Mesendoderm (in vitro differentiated cells): Measurements from ENCODE around the gene ZXDC.

ENCODE experiments used
- DNase-seq: peaks from one replicate; pipeline ENCODE4 v3.0.0; 2013
- H2AK5ac ChIP-seq: 2 replicates; pipeline ENCODE4 v1.6.1; 2013; ENCODE audit warnings: low read length, inconsistent platforms
- H2BK120ac ChIP-seq: 2 replicates; pipeline ENCODE4 v1.6.1; 2013; ENCODE audit warnings: low read depth, mild to moderate bottlenecking, low read length, moderate library complexity, mixed read lengths
- H2BK15ac ChIP-seq: replicated peaks from 2 replicates; pipeline ENCODE4 v1.6.1; 2013; ENCODE audit warnings: low read depth, mild to moderate bottlenecking, moderate library complexity
- H2BK5ac ChIP-seq: 2 replicates; pipeline ENCODE4 v1.6.1; 2013; ENCODE audit warnings: low read length, inconsistent platforms
- H3K18ac ChIP-seq: 2 replicates; pipeline ENCODE4 v1.6.1; 2013; ENCODE audit warnings: mild to moderate bottlenecking, low read length, mixed read lengths
- H3K23ac ChIP-seq: one replicate; pipeline ENCODE4 v1.6.1; 2013; ENCODE audit warnings: low read length
- H3K27ac ChIP-seq: 2 replicates; pipeline ENCODE4 v1.5.1; 2013; ENCODE audit warnings: low read depth, mild to moderate bottlenecking, inconsistent platforms, low read length, moderate library complexity
- H3K27me3 ChIP-seq: 2 replicates; pipeline ENCODE4 v1.6.1; 2013; ENCODE audit warnings: low read length, control low read depth, mild to moderate bottlenecking, inconsistent platforms; ENCODE audit not compliant: insufficient read depth, poor library complexity
- H3K36me3 ChIP-seq: 2 replicates; pipeline ENCODE4 v1.6.1; 2013; ENCODE audit warnings: low read length, inconsistent platforms; ENCODE audit not compliant: control insufficient read depth, insufficient read depth
- H3K4ac ChIP-seq: one replicate; pipeline ENCODE4 v1.6.1; 2013; ENCODE audit warnings: low read depth, mild to moderate bottlenecking, low read length, moderate library complexity
- H3K4me1 ChIP-seq: 2 replicates; pipeline ENCODE4 v1.6.1; 2013; ENCODE audit warnings: low read depth, low read length, inconsistent platforms; ENCODE audit not compliant: control insufficient read depth
- H3K4me2 ChIP-seq: 2 replicates; pipeline ENCODE4 v1.6.1; 2013; ENCODE audit warnings: low read length
- H3K4me3 ChIP-seq: 2 replicates; pipeline ENCODE4 v1.5.1; 2013; ENCODE audit warnings: mild to moderate bottlenecking, low read length
- H3K56ac ChIP-seq: one replicate; pipeline ENCODE4 v1.6.1; 2013; ENCODE audit warnings: low read length
- H3K79me1 ChIP-seq: 2 replicates; pipeline ENCODE4 v1.6.1; 2013; ENCODE audit warnings: low read length, inconsistent platforms
- H3K79me2 ChIP-seq: 2 replicates; pipeline ENCODE4 v1.6.1; 2013; ENCODE audit warnings: mild to moderate bottlenecking, low read length; ENCODE audit not compliant: control insufficient read depth, insufficient read depth
- H3K9ac ChIP-seq: 2 replicates; pipeline ENCODE4 v1.6.1; 2013; ENCODE audit warnings: low read length, inconsistent platforms
- H4K5ac ChIP-seq: one replicate; pipeline ENCODE4 v1.6.1; 2013; ENCODE audit warnings: low read length
- H4K8ac ChIP-seq: one replicate; pipeline ENCODE4 v1.6.1; 2013; ENCODE audit warnings: low read depth, mild to moderate bottlenecking, control low read depth, low read length, moderate library complexity
- WGBS: extraction: QIAGEN DNeasy Blood & Tissue Kit; methylation state at CpG from one replicate; pipeline ENCODE4 v1.1.7; 2013; ENCODE audit warnings: low lambda C conversion rate, missing lambda C conversion rate; ENCODE audit not compliant: insufficient coverage; ENCODE audit errors: extremely low coverage; 5-methylcytosine and 5-hydroxymethylcytosine counted together

The ZXDC gene

GRCh38 chr3:126414406-126414805, 61.3 kb downstream of the ZXDC start:
- Histone ChIP-seq H4K8ac (no peak overlapping the region), H2BK15ac (no peak overlapping the region), H3K79me1 (no peaks in the 10 kb centered on the region), H2BK120ac (no peak overlapping the region), H3K4me3 (no peak overlapping the region), H3K27me3 (no peaks in the 10 kb centered on the region), H3K18ac (no peak overlapping the region), H2BK5ac (no peak overlapping the region), H3K36me3 (no peaks in the 10 kb centered on the region), H3K4ac (no peak overlapping the region), H3K79me2 (no peaks in the 10 kb centered on the region), H4K5ac (no peak overlapping the region), H3K9ac (no peak overlapping the region), H3K4me1 (no peaks in the 10 kb centered on the region), H3K4me2 (no peak overlapping the region), H3K23ac (no peak overlapping the region), H3K27ac (no peak overlapping the region), H3K56ac (no peak overlapping the region), H2AK5ac (no peak overlapping the region)
- no CpG with 5 or more reads among the region's 11 CpGs for WGBS
- DNase-seq: no peak

DNA sequence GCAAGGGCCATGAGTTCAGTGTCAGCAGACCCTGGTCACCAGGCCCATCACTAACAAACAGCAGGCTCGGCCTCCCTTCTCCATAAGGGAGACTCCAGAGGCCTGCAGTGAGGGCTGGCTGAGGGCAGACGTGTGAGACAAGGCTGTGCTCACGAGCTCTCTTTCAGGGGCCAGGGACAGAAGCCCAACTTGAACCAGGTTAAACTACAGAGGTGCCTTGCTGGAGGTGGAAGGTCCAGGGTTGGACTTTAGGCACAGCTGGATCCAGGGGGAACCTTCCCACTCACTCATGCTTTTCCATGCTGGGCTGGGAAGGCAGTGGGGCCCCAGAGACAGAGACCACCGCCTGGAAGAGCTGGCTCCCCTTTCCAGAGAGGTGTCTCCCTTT, 62.0 kb downstream of the ZXDC start:
- H3K27ac ChIP-seq: no peak overlapping the region
- H3K18ac ChIP-seq: no peak overlapping the region
- no peaks in the 10 kb centered on the region for H3K36me3 ChIP-seq
- no peak overlapping the region for H3K4me2 ChIP-seq
- no peak overlapping the region for H4K8ac ChIP-seq
- H3K9ac ChIP-seq: no peak overlapping the region
- H3K27me3 ChIP-seq: no peaks in the 10 kb centered on the region
- H2BK15ac ChIP-seq: no peak overlapping the region
- H3K4me1 ChIP-seq: no peaks in the 10 kb centered on the region
- H2BK120ac ChIP-seq: no peak overlapping the region
- H3K4me3 ChIP-seq: no peak overlapping the region
- H3K4ac ChIP-seq: no peak overlapping the region
- no CpG with 5 or more reads among the region's 4 CpGs for WGBS
- no peaks in the 10 kb centered on the region for H3K79me2 ChIP-seq
- no peaks in the 10 kb centered on the region for H3K79me1 ChIP-seq
- H2BK5ac ChIP-seq: no peak overlapping the region
- no peak overlapping the region for H2AK5ac ChIP-seq
- DNase-seq: no peak
- H3K56ac ChIP-seq: no peak overlapping the region
- no peak overlapping the region for H4K5ac ChIP-seq
- H3K23ac ChIP-seq: no peak overlapping the region

DNA sequence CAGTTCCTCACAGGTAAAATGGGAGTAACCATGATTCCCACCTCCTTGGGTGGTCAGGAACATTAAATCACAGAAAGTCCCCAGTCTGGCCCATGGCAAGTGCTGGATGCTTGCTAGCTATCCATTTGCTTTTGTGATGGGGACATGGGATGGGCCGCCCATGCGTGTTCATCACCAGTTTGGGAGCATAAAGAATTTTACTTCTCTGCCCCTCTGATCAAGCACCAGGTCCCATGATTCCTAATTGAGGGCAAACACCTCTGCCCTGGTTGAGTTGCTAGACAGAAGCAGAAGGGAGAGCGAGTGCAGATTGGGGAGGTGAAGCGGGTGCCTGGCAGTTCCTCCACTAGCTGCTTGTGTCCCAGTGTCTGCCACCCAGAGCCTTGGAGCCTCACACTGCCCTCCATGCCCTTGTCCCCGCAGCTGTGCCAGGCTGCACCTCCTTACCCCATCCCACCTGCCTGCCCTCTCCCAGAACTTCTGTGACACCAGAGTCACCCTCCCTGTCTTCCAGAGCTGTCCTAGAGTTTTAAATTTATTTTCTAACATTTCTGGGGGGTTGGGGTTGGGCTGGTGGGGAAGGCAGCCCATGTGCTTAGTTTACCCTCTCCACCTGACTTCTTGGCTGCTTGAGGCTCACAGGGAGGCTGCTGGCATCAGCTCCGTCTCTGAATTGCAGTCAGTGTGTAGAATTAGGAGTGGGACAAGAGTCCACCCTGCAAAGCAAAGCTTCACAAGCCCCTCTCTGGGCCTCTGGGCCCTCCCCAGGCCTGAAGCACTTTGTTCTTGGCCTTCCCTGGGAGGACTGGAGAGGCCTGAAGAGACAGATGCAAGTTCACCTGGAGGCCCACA, 62.6 kb downstream of the ZXDC start:
- no peaks in the 10 kb centered on the region for H3K27me3 ChIP-seq
- no CpG with 5 or more reads among the region's 6 CpGs for WGBS
- H2BK15ac ChIP-seq: no peak overlapping the region
- H3K9ac ChIP-seq: no peak overlapping the region
- H3K4ac ChIP-seq: no peak overlapping the region
- H3K36me3 ChIP-seq: no peaks in the 10 kb centered on the region
- H3K79me2 ChIP-seq: no peaks in the 10 kb centered on the region
- H2BK120ac ChIP-seq: no peak overlapping the region
- no peak overlapping the region for H3K56ac ChIP-seq
- no peak overlapping the region for H3K4me3 ChIP-seq
- no peak overlapping the region for H4K5ac ChIP-seq
- no peak overlapping the region for H3K23ac ChIP-seq
- H3K4me1 ChIP-seq: no peaks in the 10 kb centered on the region
- no peak overlapping the region for H4K8ac ChIP-seq
- no peak for DNase-seq
- no peak overlapping the region for H3K4me2 ChIP-seq
- H2AK5ac ChIP-seq: no peak overlapping the region
- H2BK5ac ChIP-seq: no peak overlapping the region
- no peaks in the 10 kb centered on the region for H3K79me1 ChIP-seq
- no peak overlapping the region for H3K18ac ChIP-seq
- H3K27ac ChIP-seq: peak overlapping the region; percentile 10

DNA sequence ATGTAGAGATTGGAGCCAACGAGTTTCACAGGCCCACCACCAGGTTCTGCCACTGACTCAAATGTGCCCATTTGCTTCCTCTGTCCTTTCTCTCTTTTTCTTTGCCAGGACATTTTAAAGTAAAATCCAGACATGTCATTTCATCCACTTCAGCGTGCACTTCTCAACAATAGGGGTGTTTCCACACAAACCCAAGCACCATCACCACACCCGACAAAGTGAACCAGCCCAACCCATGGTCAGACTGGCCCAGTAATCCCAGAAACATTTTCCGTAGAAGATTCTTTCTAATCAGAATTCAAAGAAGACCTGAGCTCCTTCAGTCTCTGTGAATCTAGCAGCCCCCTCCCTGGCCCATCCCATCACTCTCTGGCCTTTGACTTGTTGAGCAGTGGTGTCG, 67.6 kb downstream of the ZXDC start:
- no peak overlapping the region for H3K56ac ChIP-seq
- no peaks in the 10 kb centered on the region for H3K4me1 ChIP-seq
- no peak overlapping the region for H3K4me3 ChIP-seq
- no peak overlapping the region for H3K27ac ChIP-seq
- H3K18ac ChIP-seq: no peak overlapping the region
- no peak overlapping the region for H2BK120ac ChIP-seq
- H2BK5ac ChIP-seq: no peak overlapping the region
- no peak overlapping the region for H2AK5ac ChIP-seq
- H3K23ac ChIP-seq: no peak overlapping the region
- H3K79me1 ChIP-seq: no peaks in the 10 kb centered on the region
- H3K4ac ChIP-seq: no peak overlapping the region
- H4K8ac ChIP-seq: no peak overlapping the region
- no peaks in the 10 kb centered on the region for H3K79me2 ChIP-seq
- H2BK15ac ChIP-seq: no peak overlapping the region
- no peaks in the 10 kb centered on the region for H3K27me3 ChIP-seq
- no peaks in the 10 kb centered on the region for H3K36me3 ChIP-seq
- H3K4me2 ChIP-seq: no peak overlapping the region
- H3K9ac ChIP-seq: no peak overlapping the region
- WGBS: no CpG with 5 or more reads among the region's 5 CpGs
- DNase-seq: no peak
- no peak overlapping the region for H4K5ac ChIP-seq

DNA sequence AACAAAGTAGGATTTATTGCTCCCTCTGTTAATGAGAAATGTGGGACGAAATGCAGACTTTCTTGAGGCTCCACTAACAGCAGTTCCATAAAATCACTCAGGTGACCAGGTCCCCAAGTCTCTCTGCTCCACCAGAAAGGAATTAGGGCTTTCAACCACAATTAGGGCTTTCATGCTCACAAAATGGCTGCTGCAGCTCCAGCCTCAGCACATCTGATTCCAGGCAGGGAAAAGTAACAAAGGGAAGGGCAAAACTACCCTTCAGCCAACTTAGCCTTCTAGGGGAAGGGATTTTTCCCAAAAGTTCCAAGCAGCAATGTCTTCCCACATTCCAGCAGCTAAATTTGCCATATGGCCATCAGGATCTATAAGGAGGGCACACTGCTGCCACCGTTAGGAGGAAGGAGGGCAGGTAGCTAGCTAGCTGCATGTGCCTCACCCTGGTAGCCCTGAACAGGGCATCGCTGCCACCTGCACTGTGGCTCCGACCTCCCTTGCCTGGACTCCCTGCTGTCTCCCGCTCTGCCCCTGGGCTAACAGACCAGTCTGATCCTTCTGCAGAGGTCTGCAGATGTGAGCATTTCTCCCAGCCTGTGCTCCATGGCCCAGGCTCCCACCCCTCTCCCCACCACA, 68.2 kb downstream of the ZXDC start:
- no peaks in the 10 kb centered on the region for H3K27me3 ChIP-seq
- no peak overlapping the region for H3K56ac ChIP-seq
- H3K79me2 ChIP-seq: no peaks in the 10 kb centered on the region
- no peak overlapping the region for H3K4ac ChIP-seq
- no peak overlapping the region for H3K23ac ChIP-seq
- DNase-seq: no peak
- H4K8ac ChIP-seq: no peak overlapping the region
- no peak overlapping the region for H2BK15ac ChIP-seq
- H3K4me3 ChIP-seq: no peak overlapping the region
- H2AK5ac ChIP-seq: no peak overlapping the region
- no peak overlapping the region for H3K4me2 ChIP-seq
- WGBS: no CpG with 5 or more reads among the region's 5 CpGs
- no peak overlapping the region for H3K27ac ChIP-seq
- no peak overlapping the region for H2BK5ac ChIP-seq
- H3K18ac ChIP-seq: no peak overlapping the region
- H3K79me1 ChIP-seq: no peaks in the 10 kb centered on the region
- no peak overlapping the region for H4K5ac ChIP-seq
- H3K36me3 ChIP-seq: no peaks in the 10 kb centered on the region
- H2BK120ac ChIP-seq: no peak overlapping the region
- no peak overlapping the region for H3K9ac ChIP-seq
- H3K4me1 ChIP-seq: no peaks in the 10 kb centered on the region
